ENCODE results near the gene CCDC57.

The CCDC57 gene

GRCh38 chr17:82246365-82247181 lies 33.9 kb upstream of the CCDC57 start:
- DNase-seq (ENCODE audit: low spot score): no peak

- no peak for DNase-seq (ENCODE audit: low spot score)
These were observed 33.4 kb upstream of the CCDC57 start for GRCh38 chr17:82246040-82246364.

- no peak for DNase-seq (ENCODE audit: low spot score)
These were observed 32.7 kb upstream of the CCDC57 start for GRCh38 chr17:82245134-82246039.

- DNase-seq (ENCODE audit: low spot score): peak; percentile 84
These were observed 31.9 kb upstream of the CCDC57 start for GRCh38 chr17:82244413-82245133.

- no peak for DNase-seq (ENCODE audit: low spot score)
These were observed 31.2 kb upstream of the CCDC57 start for GRCh38 chr17:82243648-82244412.

- peak; percentile 76 for DNase-seq (ENCODE audit: low spot score)
These were observed 30.5 kb upstream of the CCDC57 start for GRCh38 chr17:82242977-82243647.

- no peak for DNase-seq (ENCODE audit: low spot score)
These were observed 30.0 kb upstream of the CCDC57 start for GRCh38 chr17:82242698-82242976.

- no peak for DNase-seq (ENCODE audit: low spot score)
These were observed 29.5 kb upstream of the CCDC57 start for GRCh38 chr17:82241926-82242697.

- no peak for DNase-seq (ENCODE audit: low spot score)
These were observed 28.7 kb upstream of the CCDC57 start for GRCh38 chr17:82241183-82241925.

- DNase-seq (ENCODE audit: low spot score): no peak
These were observed 28.0 kb upstream of the CCDC57 start for GRCh38 chr17:82240506-82241182.

- DNase-seq (ENCODE audit: low spot score): no peak
These were observed 27.4 kb upstream of the CCDC57 start for GRCh38 chr17:82239926-82240505.

GRCh38 chr17:82239401-82239925 lies 26.8 kb upstream of the CCDC57 start:
- DNase-seq (ENCODE audit: low spot score): no peak

- no peak for DNase-seq (ENCODE audit: low spot score)
These were observed 26.0 kb upstream of the CCDC57 start for GRCh38 chr17:82238472-82239201.

GRCh38 chr17:82237746-82238471 lies 25.3 kb upstream of the CCDC57 start:
- DNase-seq (ENCODE audit: low spot score): no peak

GRCh38 chr17:82237083-82237745 lies 24.6 kb upstream of the CCDC57 start:
- no peak for DNase-seq (ENCODE audit: low spot score)

GRCh38 chr17:82236142-82236971 lies 23.7 kb upstream of the CCDC57 start:
- DNase-seq (ENCODE audit: low spot score): peak; percentile 95

Data from D341Med (cell line).